Measurements from ENCODE around the gene COG4.
A peak's percentile ranks its signal among the peaks of the same experiment; 100 is the strongest.

The COG4 gene

GRCh38 chr16:70478169-70478568 lies 45.2 kb downstream of the COG4 start:
- no peak for DNase-seq

GRCh38 chr16:70476272-70477020 lies 46.9 kb downstream of the COG4 start:
- DNase-seq = no peak

GRCh38 chr16:70475054-70475871 lies 48.1 kb downstream of the COG4 start:
- DNase-seq = no peak

DNA sequence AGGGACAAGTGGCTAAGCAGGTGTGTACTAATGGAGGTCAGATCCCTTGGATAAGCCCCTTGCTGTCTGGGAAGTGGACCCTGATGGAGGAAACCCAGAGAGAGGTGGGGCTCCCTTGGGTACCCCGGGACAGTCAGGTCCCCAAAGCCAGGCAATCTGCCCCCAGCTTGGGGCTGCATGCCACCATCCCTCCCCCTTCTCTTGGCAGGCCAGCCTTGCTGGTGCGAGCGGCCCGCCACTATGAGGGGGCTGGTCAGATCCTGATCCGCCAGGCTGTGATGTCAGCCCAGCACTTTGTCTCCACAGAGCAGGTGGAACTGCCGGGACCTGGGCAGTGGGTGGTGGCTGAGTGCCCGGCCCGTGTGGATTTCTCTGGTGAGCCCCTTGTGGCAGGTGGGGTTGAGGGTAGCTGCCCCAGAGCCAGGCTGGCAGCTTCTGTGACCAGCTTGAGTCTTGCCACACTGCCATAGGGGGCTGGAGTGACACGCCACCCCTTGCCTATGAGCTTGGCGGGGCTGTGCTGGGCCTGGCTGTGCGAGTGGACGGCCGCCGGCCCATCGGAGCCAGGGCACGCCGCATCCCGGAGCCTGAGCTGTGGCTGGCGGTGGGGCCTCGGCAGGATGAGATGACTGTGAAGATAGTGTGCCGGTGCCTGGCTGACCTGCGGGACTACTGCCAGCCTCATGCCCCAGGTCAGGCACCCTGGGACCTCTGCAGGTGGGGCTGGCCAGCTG lies 48.9 kb downstream of the COG4 start:
- DNase-seq = no peak

DNA sequence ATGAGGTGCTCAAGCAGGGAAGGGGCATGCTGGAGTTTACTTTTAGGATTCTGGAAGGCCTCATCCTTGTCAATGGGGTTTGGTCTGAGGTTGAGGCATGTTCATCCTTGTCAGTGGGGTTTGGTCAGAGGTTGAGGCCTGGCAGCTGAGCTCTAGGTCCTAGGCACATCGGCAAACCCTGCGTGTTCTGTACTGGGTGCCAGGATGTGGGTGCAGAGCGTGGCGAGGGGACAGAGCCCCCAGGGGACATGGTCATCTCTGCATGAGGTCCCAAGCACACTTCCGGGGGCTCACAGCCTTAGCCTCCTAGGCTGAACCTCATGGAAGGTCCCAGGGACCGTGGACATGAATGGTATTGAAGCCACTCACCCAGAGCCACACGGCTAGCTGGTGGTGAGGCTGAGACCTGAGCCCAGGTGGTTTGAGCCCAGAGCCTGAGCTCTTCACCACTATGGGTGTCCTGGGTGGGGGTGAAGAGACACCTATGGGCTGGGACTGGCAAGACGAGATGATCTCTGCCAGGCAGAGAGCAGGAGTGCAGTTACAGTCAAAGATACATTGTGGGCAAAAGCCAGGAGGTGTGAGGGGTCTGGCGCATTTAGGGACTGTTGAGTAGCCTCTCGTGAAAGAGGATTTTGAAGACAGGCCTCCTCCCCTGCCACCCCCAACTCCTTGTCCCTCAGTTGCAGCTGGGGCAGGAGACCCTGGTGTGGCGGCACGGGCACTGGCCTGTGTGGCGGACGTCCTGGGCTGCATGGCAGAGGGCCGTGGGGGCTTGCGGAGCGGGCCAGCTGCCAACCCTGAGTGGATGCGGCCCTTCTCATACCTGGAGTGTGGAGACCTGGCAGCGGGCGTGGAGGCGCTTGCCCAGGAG lies 49.7 kb downstream of the COG4 start:
- no peak for DNase-seq

DNA sequence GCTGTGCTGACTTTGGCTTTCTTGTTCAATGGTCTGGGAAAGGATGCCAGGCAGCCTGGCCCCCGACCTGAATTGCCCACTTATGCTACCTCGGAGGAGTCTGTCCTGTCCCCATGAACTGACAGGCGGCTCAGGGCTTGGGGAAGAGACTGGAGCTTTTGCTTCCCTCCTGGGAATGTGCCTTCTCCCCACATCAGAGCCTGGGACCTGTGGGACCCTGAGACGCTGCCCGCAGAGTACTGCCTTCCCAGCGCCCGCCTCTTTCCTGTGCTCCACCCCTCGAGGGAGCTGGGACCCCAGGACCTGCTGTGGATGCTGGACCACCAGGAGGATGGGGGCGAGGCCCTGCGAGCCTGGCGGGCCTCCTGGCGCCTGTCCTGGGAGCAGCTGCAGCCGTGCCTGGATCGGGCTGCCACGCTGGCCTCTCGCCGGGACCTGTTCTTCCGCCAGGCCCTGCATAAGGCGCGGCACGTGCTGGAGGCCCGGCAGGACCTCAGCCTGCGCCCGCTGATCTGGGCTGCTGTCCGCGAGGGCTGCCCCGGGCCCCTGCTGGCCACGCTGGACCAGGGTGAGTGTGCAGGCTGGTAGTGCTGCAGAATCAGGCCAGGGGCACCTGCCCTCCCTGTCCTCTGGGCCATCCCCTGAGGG lies 50.4 kb downstream of the COG4 start:
- no peak for DNase-seq

- peak in 1 of 2 donors; percentile 13 for DNase-seq
Observed at GRCh38 chr16:70470927-70471341, 52.4 kb downstream of the COG4 start.

GRCh38 chr16:70470141-70470926 lies 53.0 kb downstream of the COG4 start:
- no peak for DNase-seq

GRCh38 chr16:70468776-70469525 lies 54.4 kb downstream of the COG4 start:
- no peak for DNase-seq

- DNase-seq = no peak
Observed at GRCh38 chr16:70467608-70468007, 55.7 kb downstream of the COG4 start.

GRCh38 chr16:70467113-70467512 lies 56.2 kb downstream of the COG4 start:
- DNase-seq = no peak

DNA sequence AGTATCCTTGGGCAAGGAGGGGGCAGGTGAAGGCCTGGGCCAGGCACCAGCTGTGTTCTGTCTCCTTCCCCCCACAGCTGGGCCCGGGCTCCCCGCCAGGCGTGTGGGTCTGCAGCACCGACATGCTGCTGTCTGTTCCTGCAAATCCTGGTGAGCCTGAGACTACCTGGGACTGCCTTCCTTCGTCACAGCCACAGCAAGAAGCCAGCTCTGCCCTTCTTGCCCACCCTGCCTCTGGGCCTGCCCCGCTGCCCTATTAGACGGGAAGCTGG lies 56.6 kb downstream of the COG4 start:
- DNase-seq = no peak

DNA sequence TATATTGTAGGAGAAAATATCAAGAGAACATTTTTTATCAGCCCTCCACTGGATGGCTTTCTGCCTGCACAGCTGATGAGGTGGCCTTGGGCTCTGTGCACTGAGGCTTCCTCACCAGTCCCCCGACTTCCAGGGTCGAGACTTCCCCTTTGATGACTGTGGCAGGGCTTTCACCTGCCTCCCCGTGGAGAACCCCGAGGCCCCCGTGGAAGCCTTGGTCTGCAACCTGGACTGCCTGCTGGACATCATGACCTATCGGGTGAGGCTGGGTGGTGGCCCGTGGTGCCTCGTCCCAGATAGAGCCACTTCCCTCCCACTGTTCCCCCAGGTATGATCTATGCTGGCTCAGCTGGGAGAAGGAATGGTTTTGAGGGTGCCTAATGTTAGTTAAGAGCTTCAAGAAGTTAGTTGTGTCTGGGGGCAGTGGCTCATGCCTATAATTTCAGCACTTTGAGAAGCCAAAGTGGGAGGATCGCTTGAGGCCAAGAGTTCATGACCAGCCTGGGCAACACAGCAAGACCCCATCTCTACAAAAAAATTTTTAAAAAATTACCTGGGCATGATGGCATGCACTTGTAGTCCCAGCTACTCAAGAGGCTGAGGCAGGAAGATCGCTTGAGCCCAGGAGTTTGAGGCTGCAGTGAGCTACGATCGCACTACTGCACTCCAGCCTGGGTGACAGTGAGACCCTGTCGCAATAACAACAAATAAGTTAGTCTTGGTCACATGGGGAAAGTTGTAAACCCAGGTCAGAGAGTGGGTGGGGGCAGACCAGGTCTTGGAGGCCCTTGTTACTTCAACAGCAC lies 57.2 kb downstream of the COG4 start:
- no peak for DNase-seq

- DNase-seq = no peak
Observed at GRCh38 chr16:70463235-70463634, 60.1 kb downstream of the COG4 start.

DNA sequence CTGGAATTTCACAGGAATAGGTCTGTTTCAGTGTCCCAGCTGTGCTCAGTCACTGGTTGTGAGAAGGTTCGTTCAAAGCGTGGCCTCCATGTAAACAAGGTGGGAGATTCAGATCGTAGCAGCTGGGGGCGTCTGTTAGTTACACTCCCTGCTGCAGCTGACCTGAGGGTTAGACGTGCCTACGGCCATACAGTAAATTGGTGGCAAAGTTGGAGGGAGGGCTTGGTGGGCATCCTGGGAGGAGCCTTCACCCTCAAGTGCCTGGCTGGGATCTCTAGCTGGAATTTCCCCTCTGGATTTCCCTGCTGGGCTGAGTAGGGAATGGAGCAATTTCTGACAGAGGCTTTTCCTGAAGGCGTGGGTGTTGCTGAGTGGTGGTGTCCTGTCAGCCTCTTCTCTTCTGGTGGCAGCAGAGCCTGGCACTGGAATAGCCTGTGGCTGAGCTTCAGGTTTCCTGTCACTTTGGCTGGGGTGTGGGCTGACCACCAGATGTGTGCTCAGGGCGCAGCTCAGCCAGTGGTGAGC lies 62.6 kb downstream of the COG4 start:
- DNase-seq = no peak

- no peak for DNase-seq
Observed at GRCh38 chr16:70457446-70458166, 65.7 kb downstream of the COG4 start.

- DNase-seq = no peak
Observed at GRCh38 chr16:70455910-70456309, 67.4 kb downstream of the COG4 start.

GRCh38 chr16:70454222-70455034 lies 68.9 kb downstream of the COG4 start, which contains the start of gene FCSK:
Gene FCSK (plus strand): TSS chr16:70454595. CDS start chr16:70463191, 8,596 bp downstream.
- DNase-seq = peak; percentile 66 to 72

Measured in CD4-positive, alpha-beta T cell treated with Interleukin-1 beta for 1 hour (primary cell).